ENCODE results near the gene KLHL18. TPM values are rescaled to one million over a fixed set of nuclear protein-coding genes. Genes with fewer than 3 reads are reported as not detected.

The KLHL18 gene
- polyA plus RNA-seq (2011; rRNA removed) (18.5 and 20.7 TPM in 2 replicates), polyA plus RNA-seq (2017; fragmentation: RNase III; extraction: RNeasy Plus Mini Kit Qiagen cat#74134 plus additional on column Dnase treatment) (13.6 to 16.2 TPM (median 14.3 TPM) in 3 replicates), polyA minus RNA-seq (2011; rRNA and poly(A)+ RNA removed) (22.5 and 28.6 TPM in 2 replicates)
- polyA plus RNA-seq (2012; cell fraction: cytosol; rRNA removed): 27.2 and 40.0 TPM in 2 replicates
- polyA plus RNA-seq (2012; cell fraction: nucleus; rRNA removed): 28.0 and 29.4 TPM in 2 replicates

DNA sequence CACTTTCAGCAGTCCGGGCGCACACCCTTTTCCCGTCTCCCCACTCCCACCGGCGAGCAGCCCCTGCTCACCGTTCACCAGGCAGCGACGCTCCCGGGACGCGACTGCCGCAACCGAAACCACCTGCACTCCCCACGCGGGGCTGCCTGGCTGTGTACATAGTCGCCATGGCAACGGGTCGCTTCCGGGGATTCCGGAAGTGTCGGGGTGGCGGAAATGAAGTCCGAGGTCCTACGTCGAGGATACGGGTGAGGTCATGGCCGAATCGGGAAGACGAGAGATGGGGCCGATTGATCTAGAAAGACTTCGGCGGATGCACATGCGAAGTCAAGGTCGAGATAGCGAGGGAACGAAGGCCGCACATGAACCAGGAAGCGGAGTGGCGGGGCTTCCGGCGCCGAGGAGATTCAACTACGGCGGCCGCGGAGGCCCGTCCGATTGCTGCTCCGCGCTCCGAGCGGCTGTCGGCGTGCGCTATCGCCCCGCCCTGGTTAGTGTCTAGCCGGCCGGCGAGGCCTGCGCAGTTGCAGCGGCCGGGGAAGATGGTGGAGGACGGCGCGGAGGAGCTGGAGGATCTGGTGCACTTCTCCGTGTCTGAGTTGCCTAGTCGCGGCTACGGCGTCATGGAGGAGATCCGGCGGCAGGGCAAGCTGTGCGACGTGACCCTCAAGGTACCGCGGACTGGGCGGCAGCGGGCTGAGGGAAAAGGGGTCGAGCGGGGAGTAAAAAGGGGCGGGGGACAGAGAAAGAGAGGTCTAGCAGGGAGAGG, at the start of gene KLHL18, which contains the start of gene KIF9:
TSS of gene KLHL18 (plus strand) at position 521 of the 769 bp plus-strand sequence. CDS start at position 543, 22 bp downstream.
TSS of gene KIF9 (minus strand) at position 376 of the 769 bp plus-strand sequence. CDS start 5,425 bp downstream, outside the sequence.
- peak within 1 kb of the TSS; percentile 85 for H3K4me3 ChIP-seq
- TF ChIP-seq TP53 (CRISPR knock-in tag; IDR thresholded peaks at IDR 0.05) (no peak; the same call in 1 of the 2 replicates), EP300 (IDR thresholded peaks at IDR 0.05) (no peak), POLR2A (IDR thresholded peaks at IDR 0.05; ENCODE audit: low read length) (peak; percentile 75), ATOH8 (CRISPR knock-in tag; IDR thresholded peaks at IDR 0.05; ENCODE audit: low read depth) (no peak), FOSB (CRISPR knock-in tag; IDR thresholded peaks at IDR 0.05) (no peak), BHLHE40 (IDR thresholded peaks at IDR 0.05; ENCODE audit: low read depth, low read length) (no peak), NR3C1 (IDR thresholded peaks at IDR 0.05) (no peak), RAD21 (conservative IDR thresholded peaks at IDR 0.05 in 1 of 2, IDR thresholded peaks at IDR 0.05 in 1 of 2) (no peak), SREBF2 (IDR thresholded peaks at IDR 0.05) (no peak), RARB (CRISPR knock-in tag; IDR thresholded peaks at IDR 0.05) (no peak), HOXB5 (CRISPR knock-in tag; IDR thresholded peaks at IDR 0.05) (no peak), POLR2AphosphoS2 (conservative IDR thresholded peaks at IDR 0.05; ENCODE audit: low read length) (no peak), JUNB (IDR thresholded peaks at IDR 0.05) (no peak), MAX (IDR thresholded peaks at IDR 0.05) (peak; percentile 88), NPAS2 (CRISPR knock-in tag; IDR thresholded peaks at IDR 0.05; ENCODE audit: borderline replicate concordance) (no peak), KDM5A (IDR thresholded peaks at IDR 0.05) (peak; percentile 79), ZFP36 (IDR thresholded peaks at IDR 0.05; ENCODE audit: borderline replicate concordance, partially characterized antibody) (no peak), FOSL2 (IDR thresholded peaks at IDR 0.05) (no peak), FOSL2 (CRISPR knock-in tag; IDR thresholded peaks at IDR 0.05) (no peak), KDM1A (IDR thresholded peaks at IDR 0.05; ENCODE audit: low read depth) (no peak), CHD2 (IDR thresholded peaks at IDR 0.05; ENCODE audit: low read length, partially characterized antibody) (no peak), CHD4 (IDR thresholded peaks at IDR 0.05; ENCODE audit: borderline replicate concordance) (no peak), JUN (IDR thresholded peaks at IDR 0.05) (peak; percentile 48 to 79; a peak in 3 of 5 replicates), CEBPB (IDR thresholded peaks at IDR 0.05) (no peak), FOXS1 (CRISPR knock-in tag; IDR thresholded peaks at IDR 0.05) (no peak), ESRRA (IDR thresholded peaks at IDR 0.05; ENCODE audit: borderline replicate concordance, low read length) (no peak), PHF8 (IDR thresholded peaks at IDR 0.05; ENCODE audit: borderline replicate concordance, low read depth) (peak; percentile 57), RCOR1 (IDR thresholded peaks at IDR 0.05; ENCODE audit: low read depth, low read length) (no peak), HEYL (CRISPR knock-in tag; IDR thresholded peaks at IDR 0.05) (no peak)
- TF ChIP-seq, protein P1, sequence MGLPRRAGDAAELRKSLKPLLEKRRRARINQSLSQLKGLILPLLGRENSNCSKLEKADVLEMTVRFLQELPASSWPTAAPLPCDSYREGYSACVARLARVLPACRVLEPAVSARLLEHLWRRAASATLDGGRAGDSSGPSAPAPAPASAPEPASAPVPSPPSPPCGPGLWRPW (IDR thresholded peaks at IDR 0.05): no peak
- TF ChIP-seq, protein P2, sequence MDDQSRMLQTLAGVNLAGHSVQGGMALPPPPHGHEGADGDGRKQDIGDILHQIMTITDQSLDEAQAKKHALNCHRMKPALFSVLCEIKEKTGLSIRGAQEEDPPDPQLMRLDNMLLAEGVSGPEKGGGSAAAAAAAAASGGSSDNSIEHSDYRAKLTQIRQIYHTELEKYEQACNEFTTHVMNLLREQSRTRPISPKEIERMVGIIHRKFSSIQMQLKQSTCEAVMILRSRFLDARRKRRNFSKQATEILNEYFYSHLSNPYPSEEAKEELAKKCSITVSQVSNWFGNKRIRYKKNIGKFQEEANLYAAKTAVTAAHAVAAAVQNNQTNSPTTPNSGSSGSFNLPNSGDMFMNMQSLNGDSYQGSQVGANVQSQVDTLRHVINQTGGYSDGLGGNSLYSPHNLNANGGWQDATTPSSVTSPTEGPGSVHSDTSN (IDR thresholded peaks at IDR 0.05): 0 out of 2 replicates have a peak, but pooled peaks have one; percentile 23
- TF ChIP-seq, protein P3, sequence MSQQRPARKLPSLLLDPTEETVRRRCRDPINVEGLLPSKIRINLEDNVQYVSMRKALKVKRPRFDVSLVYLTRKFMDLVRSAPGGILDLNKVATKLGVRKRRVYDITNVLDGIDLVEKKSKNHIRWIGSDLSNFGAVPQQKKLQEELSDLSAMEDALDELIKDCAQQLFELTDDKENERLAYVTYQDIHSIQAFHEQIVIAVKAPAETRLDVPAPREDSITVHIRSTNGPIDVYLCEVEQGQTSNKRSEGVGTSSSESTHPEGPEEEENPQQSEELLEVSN (IDR thresholded peaks at IDR 0.05; ENCODE audit: borderline replicate concordance, low read depth): peak; percentile 63; the same call in 1 of the 2 replicates
- TF ChIP-seq, protein P4, sequence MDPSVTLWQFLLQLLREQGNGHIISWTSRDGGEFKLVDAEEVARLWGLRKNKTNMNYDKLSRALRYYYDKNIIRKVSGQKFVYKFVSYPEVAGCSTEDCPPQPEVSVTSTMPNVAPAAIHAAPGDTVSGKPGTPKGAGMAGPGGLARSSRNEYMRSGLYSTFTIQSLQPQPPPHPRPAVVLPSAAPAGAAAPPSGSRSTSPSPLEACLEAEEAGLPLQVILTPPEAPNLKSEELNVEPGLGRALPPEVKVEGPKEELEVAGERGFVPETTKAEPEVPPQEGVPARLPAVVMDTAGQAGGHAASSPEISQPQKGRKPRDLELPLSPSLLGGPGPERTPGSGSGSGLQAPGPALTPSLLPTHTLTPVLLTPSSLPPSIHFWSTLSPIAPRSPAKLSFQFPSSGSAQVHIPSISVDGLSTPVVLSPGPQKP (IDR thresholded peaks at IDR 0.05; ENCODE audit: low read depth, low read length): no peak

More for the DNA sequence above, at the start of gene KLHL18, which contains the start of gene KIF9:
- FAIRE-seq (no peak), ATAC-seq (peak; percentile 91 to 93), DNase-seq (ENCODE audit: low read depth in 1 of 2, low spot score in 1 of 2) (peak; percentile 93)
- Histone ChIP-seq H3K27ac (peak within 1 kb of the TSS; percentile 91 to 99), H3K4me2 (peak within 1 kb of the TSS; percentile 98), H3K4me1 (peaks cover 13% of the 10 kb centered on the region), H3K9me3 (no peaks in the 10 kb centered on the region)
- 0% methylated on average over 21 of the region's 82 CpGs for WGBS (ENCODE audit: missing lambda C conversion rate)
- CTCF ChIA-PET: interaction anchor here (0.6 to 1.0 kb wide), 3 partner anchors 15 to 242 kb away, joined by 3 read pairs; no protein-coding TSS in a partner anchor
- POLR2A ChIA-PET: interaction anchor here (1.0 to 1.6 kb wide), 2 partner anchors 98 to 118 kb away, joined by 3 to 4 read pairs; partner anchors contain the start of gene SETD2

Measured in A549 (cell line).